Measurements from ENCODE around the gene GOLGA8O.
"Not testable (repeated sequence)": the region's sequence is repeated elsewhere in the genome, so short reads cannot be mapped to it uniquely, and the experiment has no call there.

GRCh38 chr15:32483377-32483776 lies 27.9 kb upstream of the GOLGA8O start:
- TF ChIP-seq TAF1, POLR2A, POLR2AphosphoS5 (IDR thresholded peaks at IDR 0.05; ENCODE audit: low read depth, low read length): not testable (repeated sequence)
